ENCODE results near the gene MORN1. TPM values are rescaled to one million over a fixed set of nuclear protein-coding genes. Genes with fewer than 3 reads are reported as not detected.
"Not testable (repeated sequence)": the region's sequence is repeated elsewhere in the genome, so short reads cannot be mapped to it uniquely, and the experiment has no call there.

The MORN1 gene
- total RNA-seq: 6.6 and 7.1 TPM in 2 replicates

DNA sequence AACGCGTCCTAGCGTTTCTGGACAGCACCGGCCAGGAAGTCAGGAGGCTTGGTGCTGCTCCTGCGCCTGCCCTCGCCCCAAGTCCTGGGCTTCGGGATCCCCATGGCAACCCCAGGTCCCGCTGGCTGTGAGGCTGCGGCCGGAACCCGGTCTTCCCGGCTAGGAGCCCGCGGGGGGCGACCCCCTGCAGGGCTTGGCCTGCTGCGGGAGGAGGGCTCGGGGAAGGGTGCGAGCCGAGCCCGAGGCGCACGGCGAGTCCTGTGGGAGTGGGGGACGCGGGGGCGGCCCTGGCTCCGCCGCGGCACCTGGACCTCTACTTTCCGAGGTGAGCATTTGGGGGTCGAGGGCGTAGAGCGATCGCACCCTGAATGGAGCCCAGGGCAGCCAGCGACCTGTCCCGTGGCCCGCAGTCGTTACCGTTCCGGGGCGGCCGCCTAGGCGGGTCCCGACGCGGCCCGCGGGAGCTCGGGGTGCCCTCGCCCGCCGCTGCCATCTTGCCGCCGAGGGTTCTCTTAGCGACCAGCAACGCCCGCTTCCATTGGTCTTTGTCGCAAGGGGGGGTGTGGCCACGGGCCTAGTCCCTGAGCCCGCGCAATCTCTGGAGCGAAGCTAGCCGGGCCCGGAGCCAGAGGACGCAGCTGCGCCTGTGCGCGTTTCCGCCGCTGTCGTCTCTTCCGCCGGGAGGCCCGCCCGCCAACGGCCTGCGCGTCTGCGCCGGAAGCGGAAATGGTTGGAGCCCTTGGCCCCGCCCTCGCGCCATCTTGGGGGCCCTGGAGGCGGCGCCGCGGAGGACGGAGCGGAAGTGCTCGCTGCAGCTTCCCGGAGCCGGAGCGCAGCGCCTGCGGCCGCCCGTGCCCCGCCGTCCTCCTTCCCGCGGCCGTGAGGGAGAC is at the start of gene MORN1, which contains the start of gene RER1:
TSS of gene MORN1 (minus strand) at position 514 of the 890 bp plus-strand sequence. CDS start at position 493, 21 bp downstream.
TSS of gene RER1 (plus strand) at position 801 of the 890 bp plus-strand sequence. CDS start 3,950 bp downstream, outside the sequence.
- DNase-seq (ENCODE audit: extremely low read depth, low read depth, low spot score): peak; percentile 72

DNA sequence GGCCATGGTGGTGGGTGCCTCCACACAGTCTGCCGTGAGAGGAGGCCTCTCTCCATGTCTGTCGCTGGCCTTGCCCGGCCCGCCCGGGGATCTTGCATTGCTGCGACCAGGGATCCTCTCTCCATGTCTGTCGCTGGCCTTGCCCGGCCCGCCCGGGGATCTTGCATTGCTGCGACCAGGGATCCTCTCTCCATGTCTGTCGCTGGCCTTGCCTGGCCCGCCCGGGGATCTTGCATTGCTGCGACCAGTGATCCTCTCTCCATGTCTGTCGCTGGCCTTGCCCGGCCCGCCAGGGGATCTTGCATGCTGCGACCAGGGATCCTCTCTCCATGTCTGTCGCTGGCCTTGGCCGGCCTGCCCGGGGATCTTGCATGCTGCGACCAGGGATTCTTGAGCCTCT is 49.0 kb upstream of the MORN1 start:
- not testable (repeated sequence) for DNase-seq (ENCODE audit: extremely low read depth, low read depth, low spot score)

DNA sequence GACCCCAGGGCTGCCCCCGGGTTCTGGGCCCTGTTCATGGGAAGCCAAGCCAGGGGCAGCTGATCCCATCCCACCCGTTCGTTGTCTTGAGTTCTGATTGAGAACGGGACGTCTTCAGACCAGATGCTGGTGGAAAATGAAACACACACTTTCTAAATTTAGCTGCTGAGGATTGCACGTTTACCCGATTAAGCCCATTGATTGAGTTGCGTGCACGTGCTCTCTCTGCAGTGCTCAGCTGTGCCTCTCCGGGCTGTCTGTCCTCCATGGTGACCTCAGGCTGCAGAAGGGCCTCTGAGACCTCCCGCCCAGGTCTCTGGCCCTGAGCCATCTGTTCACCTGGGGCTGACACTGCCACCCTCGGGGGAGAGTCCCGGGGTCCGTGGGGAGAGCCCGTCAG is 48.0 kb upstream of the MORN1 start:
- no peak for DNase-seq (ENCODE audit: extremely low read depth, low read depth, low spot score)

DNA sequence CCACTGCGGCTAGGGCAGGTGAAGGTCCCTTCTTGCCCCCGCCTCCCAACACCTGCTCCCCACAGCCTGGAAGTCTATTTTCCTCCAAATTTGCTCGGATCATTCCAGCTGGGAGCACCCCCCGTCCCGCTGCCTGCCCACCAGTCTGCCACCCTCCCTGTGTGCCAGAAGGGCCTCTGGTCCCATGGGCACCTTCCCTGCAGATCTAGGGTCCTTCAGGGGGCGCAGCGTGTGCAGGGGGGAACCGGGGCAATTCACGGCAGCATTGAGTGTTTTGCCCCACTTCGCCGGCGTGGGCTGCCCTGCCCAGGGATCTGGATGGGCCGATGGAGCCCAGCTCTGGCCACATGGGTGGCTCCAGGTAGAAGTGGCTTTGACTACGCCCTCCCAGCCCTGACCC is 47.3 kb upstream of the MORN1 start:
- DNase-seq (ENCODE audit: extremely low read depth, low read depth, low spot score): no peak

DNA sequence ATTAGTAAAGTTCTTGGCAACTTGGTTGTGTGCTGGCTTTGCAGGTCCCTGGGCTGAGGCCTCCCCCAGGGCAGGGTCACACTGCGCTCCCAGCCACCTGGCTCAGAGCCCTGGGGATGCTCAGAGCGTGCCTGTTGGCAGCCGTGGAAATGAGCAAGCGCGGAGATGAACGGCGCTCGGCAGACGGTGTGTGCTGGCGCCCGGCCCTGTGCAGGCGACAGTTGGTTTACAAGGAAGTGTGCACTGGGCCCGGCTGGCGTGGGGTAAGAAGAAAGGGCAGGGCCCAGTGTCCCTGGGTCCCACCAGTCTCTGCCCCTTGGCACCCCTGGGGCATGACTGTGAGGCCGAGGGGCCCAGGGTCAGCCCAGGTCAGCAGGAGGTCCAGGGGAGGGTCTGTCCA is 46.7 kb upstream of the MORN1 start:
- DNase-seq (ENCODE audit: extremely low read depth, low read depth, low spot score): no peak

DNA sequence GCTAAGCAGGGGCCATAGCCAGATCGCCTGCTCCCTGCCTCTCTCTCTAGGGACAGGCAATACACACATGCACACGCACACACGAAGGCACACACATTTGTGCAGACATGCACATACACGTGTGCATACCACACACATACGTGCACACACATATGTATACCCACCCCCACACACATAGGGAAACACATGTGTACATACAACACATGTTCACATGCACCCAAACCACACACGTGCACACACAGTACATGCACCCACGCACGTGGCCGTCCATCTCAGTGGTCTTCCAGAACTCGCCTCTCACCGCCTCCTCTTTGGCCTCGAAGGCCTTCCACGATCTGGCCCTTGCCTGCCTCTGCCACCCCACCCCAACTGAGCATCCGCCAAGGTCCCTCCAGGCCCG is 46.3 kb upstream of the MORN1 start:
- DNase-seq (ENCODE audit: extremely low read depth, low read depth, low spot score): no peak

DNA sequence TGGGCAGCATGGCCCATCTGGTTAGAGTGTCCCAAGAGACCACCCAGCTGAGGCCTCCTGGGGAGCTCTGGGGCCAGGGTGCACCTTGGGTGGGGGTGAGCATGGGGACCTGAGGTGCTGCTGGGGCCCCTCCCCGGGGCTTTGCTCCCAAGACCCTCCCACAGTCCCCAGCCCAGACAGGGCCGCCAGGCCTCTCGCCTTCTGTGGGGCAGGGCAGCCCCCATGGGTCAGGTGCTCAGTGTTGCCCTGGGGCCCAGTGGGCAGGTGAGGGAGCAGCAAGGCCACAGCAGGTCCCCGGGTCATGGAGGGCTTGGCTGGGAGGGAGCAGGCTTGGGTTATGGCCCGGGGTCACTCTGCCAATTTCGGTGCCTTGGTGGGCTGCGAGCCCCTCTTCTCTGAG is 45.5 kb upstream of the MORN1 start:
- DNase-seq (ENCODE audit: extremely low read depth, low read depth, low spot score): no peak

DNA sequence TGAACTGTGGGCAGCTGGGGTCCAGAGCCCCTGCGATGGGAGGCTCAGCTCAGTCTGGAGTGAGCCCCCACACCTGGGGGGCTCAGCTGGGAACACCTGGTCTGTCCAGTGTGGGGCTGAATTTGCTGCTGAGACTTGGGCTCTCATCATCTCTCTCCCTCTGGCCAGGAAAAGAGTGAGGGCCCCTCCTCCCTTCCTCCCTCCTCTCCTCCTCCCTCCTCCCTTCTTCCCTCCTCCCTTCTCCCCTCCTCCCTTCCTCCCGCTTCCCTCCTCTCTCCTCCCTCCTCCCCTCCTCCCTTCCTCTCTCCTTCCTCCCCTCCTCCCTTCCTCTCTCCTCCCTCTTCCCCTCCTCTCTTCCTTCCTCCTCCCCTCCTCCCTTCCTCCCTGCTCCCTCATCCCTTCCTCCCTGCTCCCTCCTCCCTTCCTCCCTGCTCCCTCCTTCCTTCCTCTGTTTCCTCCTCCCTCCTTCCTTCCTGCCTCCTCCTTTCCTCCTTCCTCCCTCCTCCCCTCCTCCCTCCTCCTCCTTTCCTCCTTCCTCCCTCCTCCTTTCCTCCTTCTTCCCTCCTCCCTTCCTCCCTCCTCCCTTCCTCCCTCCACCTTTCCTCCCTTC is 44.5 kb upstream of the MORN1 start:
- DNase-seq (ENCODE audit: extremely low read depth, low read depth, low spot score): no peak

DNA sequence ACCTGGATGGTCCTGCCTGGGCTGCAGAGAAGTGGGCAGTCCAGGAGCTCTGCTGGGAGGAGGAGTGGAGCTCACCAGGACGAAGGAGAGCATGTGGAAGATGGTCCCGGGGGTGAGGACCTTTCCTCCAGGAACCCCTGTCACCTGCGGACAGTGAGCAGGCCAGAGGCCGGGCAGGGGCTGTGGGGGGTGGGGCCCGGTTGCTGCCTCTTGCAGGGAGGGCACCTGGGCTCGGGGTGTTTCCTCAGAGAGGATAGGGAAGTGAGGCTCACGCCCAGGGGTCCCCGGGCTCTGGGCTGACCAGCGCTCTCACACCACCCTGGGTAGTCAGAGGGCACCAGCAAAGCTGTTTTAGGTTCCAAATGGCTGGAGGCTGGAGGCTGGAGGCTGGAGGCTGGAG is 43.7 kb upstream of the MORN1 start:
- DNase-seq (ENCODE audit: extremely low read depth, low read depth, low spot score): no peak

DNA sequence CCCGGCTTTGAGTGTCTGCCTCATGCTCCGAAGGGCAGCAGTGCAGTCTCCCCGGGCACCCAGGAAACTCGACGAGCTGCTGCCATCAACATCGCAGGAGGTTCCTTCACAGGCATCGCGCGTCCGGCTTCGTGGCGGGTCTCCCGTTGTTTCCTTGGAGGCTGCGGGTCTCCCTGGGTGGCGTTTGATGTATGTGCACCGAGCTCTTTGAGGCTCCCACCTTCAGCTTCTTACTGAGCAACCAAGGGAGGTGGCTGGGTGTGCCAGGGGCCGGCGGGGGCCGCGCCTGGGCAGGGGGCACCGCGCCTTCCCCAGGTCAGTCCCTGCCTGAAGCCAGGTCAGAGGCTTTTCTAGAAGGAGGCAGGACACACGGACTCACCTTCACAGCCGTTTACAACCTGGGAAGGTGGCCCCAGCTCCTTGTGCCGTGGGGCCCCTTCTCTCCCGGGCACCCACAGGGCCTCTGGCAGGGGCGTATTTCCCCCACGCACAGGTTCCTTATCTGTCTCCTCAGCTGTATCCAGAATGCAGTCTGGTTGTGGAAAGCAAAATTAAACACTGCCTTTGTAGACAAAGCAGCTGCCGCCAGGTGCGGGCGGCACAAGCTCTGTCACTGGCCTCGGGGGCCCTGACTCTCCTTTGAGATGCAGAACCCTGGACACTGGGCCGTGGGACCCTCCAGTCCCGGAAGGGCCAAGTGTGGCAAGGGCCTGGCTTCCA is 42.7 kb upstream of the MORN1 start:
- no peak for DNase-seq (ENCODE audit: extremely low read depth, low read depth, low spot score)

DNA sequence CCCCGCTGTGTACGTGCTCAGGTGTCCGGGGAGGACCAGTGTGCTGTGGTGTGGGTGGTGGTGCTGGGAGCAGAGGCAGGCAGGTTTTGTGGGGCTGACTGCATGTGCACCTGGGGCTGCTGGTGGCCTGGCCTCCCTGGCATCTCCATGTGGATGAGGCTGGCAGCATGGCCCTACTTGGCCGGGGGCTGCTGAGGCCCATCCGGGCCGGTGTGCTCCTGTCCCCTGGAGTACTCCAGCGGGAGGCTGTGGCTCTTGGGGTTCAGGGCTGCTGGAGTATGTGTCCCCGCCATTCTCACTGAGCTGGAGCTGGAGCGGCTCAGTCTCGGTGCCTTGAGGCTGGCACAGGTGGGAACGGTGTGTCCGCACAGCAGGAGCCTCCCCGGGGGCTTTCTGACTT is 41.8 kb upstream of the MORN1 start:
- DNase-seq (ENCODE audit: extremely low read depth, low read depth, low spot score): no peak

DNA sequence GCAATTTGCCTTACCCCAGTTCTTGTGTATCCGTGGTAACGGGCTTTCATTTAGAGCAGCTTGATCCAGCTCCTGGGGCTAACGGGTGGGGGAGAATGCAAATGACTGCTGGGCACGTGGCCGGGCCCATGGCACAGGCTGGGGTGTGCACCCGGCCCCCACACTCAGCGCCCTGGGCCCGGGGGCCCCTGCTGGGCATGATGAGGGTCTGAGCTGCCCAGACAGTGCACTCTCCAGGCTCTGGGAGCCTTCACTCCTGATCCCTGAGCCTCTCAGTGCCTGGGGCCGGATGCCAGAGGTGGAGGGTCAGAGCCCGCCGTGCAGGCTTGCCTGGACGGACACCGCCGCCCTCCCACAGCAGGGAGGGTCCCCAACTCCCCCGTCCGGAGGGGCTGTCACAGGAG is 41.1 kb upstream of the MORN1 start:
- DNase-seq (ENCODE audit: extremely low read depth, low read depth, low spot score): no peak

DNA sequence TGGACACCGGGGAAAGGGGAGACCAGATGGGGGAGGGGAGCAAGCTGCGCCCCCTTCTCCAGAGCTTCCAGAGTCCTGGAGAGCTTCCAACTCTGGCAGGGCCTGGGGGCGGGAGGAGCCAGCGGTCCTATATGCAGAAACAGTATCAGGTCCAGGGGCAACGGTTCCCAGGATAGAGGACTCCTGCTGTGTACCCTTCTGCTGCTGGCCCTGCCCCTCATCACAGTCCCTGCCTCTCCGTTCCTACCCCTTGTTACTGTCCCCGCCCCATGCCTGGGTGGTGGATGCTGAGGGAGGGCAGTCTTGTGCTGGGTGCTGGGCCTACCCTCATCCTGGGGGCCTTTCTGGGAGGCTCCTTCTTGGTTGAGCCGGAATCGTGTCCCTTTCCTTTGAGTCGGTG is 40.2 kb upstream of the MORN1 start:
- DNase-seq (ENCODE audit: extremely low read depth, low read depth, low spot score): no peak

DNA sequence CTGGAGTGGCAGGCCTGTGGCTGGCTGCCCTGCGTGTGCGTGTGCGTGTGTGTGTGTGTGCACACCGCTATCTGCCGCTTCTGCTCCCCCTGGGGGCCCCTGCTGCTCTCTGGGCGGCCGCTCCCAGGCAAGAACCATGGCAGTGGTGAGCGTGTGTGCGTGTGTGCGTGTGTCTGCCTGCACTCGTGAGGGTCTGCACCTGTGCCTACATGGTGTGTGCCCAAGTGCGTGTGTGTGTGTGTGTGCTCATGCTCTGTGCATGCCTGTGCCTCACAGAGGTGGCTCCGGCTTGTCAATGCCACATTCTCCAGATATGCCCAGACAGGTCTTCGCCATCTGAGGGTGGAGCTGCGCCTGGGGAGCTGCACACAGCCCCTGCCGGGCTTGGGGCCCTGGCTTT is 39.7 kb upstream of the MORN1 start:
- DNase-seq (ENCODE audit: extremely low read depth, low read depth, low spot score): no peak

DNA sequence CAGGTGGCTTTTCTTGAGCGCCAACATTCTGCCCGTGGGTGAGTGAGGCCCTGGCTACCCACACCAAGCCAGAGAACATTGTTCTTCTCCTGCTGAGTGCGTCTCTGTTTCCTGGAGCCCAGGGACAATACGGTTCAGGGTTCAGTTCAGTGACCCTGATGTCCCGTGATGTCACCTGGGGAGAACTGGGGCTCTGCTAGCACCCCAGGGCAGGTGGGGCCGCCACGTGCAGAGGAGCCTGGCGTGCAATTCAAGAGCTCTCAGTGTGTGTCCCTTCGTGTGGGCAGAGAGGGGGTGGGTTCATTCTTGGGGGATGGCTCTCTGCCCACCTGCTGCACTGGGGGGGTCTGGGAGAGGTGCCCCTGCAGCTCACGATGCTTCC is 39.2 kb upstream of the MORN1 start:
- DNase-seq (ENCODE audit: extremely low read depth, low read depth, low spot score): no peak

DNA sequence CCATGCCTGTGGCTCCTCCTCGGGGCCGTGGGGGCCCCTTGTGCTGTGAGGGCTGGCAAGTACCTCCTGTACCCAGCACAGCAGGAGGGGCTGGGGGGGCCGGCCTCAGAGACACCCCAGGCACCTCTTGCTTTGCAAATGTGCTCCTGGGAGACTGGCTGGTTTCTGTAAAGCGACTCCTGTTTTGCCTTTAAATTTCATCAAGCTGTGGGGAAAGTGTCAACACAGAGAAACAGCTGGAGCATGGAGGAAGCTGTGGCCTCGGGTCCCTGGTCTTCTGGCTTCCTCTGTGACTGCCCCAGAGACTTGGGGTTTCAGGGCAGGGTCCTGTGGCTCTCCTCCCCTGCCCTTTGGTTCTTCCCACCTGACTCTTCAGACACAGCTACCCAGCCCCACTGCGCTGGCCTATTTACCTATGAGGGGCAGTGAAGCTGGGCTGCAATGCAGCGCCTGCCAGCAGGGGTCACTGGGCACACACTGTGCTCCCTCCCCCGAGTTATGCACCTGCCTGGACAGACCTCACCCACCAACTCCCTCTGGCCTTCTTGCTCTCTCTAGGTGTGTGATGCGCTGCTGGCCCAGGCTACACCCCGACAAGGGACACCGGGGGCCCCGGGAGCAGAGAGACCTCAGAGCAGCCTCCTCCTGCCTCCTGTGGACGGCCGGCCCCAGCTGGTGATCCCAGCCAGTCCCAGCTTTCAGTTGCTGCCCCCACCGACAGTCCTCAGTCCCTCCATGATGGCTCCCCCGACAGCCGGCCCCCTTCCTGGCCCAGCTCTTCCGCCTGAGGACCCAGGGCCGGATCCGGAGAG is 38.6 kb upstream of the MORN1 start:
- DNase-seq (ENCODE audit: extremely low read depth, low read depth, low spot score): no peak

DNA sequence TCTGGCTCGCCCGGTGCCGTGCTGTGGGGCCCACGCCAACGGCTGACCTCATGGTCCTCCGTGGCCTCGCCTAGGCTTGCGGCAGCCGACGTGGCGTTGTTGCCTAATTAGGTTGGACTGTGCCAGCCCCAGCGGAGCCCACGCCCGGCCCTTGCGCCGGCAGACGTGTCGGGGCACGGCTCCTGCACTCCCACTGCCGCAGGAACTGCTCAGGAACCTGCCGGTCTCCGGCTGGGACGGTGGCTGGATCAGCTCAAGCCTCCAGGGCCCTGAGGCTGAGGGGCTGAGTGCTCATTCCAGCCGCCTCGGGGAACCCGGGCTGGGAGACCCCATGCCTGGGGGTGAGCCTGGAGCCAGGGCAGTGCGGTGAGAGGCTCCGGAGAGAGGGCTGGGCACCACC is 37.1 kb upstream of the MORN1 start:
- no peak for DNase-seq (ENCODE audit: extremely low read depth, low read depth, low spot score)

DNA sequence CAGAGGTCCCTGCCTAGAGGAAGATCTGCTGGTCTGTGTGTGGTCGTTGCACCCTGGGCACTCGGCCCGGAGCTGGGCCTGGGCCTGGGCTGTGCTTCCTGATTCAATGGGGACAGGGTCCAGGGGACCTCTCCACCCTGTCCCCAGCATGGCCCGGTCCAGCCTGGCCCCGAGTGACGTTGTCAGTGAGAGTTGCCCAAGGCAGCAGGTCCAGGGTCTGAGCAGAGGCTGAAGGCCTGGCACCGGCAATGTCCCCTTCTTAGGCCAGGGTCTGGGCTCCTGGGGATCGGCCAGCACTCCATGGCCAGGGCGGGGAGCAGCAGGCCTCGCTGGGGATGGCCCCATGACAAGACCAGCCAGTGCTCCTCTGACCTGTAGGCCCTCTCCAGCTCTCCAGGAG is 36.6 kb upstream of the MORN1 start:
- DNase-seq (ENCODE audit: extremely low read depth, low read depth, low spot score): no peak

DNA sequence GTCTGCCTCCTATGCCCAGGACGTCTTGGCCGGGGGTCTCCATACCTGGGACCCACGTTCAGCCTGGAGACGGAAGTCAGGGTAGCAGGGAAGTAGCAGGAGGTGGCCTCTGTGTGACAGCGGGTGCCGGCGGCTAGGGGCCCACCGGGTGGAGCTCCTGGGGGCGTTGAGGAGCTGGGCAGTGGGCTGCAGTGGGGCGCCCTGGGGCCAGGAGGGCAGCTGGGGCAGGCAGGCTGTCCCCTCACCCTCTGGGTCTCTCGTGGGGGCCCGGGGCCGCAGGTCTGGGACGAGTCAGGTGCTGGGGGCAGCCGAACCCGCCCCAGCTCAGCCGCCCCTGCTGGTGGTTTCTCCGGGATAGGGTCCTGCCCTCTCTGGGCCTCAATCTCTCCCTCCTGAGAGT is 35.7 kb upstream of the MORN1 start:
- DNase-seq (ENCODE audit: extremely low read depth, low read depth, low spot score): no peak

DNA sequence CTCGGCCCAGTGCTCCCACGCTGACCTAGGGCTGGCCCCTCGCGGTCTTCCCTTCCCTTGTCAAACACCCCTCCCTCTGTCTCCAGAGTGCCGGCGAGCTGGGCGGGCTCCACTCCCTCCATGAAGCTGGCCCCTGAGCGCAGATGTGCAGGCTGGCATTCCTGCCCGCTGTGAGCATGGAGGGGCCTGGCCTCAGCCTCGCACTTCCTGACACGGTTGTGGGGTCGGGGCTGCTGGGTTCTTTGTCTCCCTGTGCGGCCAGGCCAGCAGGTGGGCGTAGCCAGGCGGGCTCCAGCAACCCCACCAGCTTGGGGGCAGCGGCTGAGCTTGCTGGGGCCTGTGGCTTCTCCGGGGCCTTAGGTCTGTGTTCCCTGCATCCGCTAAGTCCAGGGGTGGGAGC is 35.2 kb upstream of the MORN1 start:
- DNase-seq (ENCODE audit: extremely low read depth, low read depth, low spot score): no peak

DNA sequence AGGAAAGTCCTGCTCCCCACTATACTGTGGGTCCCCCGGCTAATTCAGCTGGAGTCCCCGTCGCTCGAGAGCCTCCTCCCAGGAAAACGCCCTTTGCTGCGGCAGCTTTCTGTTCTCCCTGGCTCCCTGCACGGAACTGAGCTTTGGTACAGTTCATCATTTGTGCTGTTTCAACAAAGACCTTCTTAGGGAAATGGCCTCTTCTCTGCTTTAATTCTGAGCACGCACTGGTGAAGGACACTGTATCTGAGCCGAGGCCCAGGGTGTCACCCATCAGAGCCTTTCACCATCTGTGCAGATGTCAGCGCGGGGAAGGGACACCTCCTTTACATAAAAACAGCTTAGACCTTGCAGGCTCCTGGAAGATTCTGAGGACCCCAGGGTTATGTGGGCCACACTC is 34.5 kb upstream of the MORN1 start:
- DNase-seq (ENCODE audit: extremely low read depth, low read depth, low spot score): no peak

Measured in glomerular endothelial cell (primary cell).